Chondrocyte (in vitro differentiated cells): ENCODE measurements around the gene USP2. TPM values are rescaled to one million over a fixed set of nuclear protein-coding genes. Genes with fewer than 3 reads are reported as not detected.

Experiments used
- DNase-seq: peaks from one replicate; pipeline ENCODE4 v3.0.0; 2021; ENCODE audit warnings: mixed read lengths, low spot score
- H3K27ac Mint-ChIP-seq: one replicate; pipeline ENCODE4 v1.8.0; 2021; ENCODE audit warnings: mild to moderate bottlenecking, moderate library complexity, mixed read lengths; ENCODE audit not compliant: unreplicated experiment
- H3K27me3 Mint-ChIP-seq: 2 replicates; pipeline ENCODE4 v1.8.0; 2021; ENCODE audit warnings: low read depth, mixed read lengths
- H3K36me3 Mint-ChIP-seq: 2 replicates; pipeline ENCODE4 v1.8.0; 2021; ENCODE audit warnings: low read depth, mixed read lengths
- H3K4me1 Mint-ChIP-seq: 2 replicates; pipeline ENCODE4 v1.8.0; 2021; ENCODE audit warnings: low read depth, mild to moderate bottlenecking, mixed read lengths
- H3K4me3 Mint-ChIP-seq: one replicate; pipeline ENCODE4 v1.8.0; 2021; ENCODE audit warnings: mild to moderate bottlenecking, moderate library complexity, mixed read lengths; ENCODE audit not compliant: unreplicated experiment
- H3K9me3 Mint-ChIP-seq: 2 replicates; pipeline ENCODE4 v1.8.0; 2021; ENCODE audit warnings: low read depth, mixed read lengths
- total RNA-seq: library from RNA; stranded (reverse); gene quantifications from 3 replicates; pipeline ENCODE4 v1.2.1, GENCODE V29; 2021
- TF ChIP-seq, protein P1 (sequence below): fragments of 200-600 bp; sonication (generic); IDR thresholded peaks from 2 replicates; pipeline ENCODE4 v1.5.0; 2021; ENCODE audit warnings: antibody characterized with exemption, mild to moderate bottlenecking, moderate library complexity

Gene USP2
- total RNA-seq, 1 donor from 2014 or later, result 4.1 TPM

DNA sequence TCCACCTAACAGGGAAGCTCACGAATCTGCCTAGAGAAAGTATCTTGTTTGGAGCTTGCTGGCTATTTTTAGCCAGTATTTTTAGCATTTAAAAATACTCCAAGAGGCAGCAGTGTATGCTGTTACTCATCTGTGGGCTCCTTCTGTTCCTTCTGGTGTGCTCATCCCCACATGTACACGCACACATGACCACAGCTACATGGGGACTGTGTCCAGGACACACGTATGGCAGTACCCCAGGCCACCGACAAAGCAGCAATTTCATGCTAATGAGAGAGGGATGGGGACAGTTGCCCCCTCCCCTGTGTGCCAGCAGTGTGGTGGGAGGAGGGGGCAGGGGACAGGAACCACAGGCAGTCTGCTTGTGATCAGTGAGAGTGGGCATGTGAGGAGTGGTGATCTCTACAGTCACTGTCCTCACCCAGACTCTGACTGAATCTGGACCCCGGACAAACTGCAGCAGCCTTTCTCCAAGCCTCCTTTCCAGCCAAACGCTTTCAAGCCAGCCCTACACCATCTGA lies 16.4 kb downstream of the USP2 start:
- Mint-ChIP-seq H3K27me3 (peaks cover 4% of the 10 kb centered on the region), H3K36me3 (no peaks in the 10 kb centered on the region), H3K9me3 (no peaks in the 10 kb centered on the region), H3K4me1 (peaks cover 48% of the 10 kb centered on the region), H3K27ac (peak overlapping the region; percentile 63), H3K4me3 (peak overlapping the region; percentile 73)
- no peak for DNase-seq
- TF ChIP-seq, protein P1, sequence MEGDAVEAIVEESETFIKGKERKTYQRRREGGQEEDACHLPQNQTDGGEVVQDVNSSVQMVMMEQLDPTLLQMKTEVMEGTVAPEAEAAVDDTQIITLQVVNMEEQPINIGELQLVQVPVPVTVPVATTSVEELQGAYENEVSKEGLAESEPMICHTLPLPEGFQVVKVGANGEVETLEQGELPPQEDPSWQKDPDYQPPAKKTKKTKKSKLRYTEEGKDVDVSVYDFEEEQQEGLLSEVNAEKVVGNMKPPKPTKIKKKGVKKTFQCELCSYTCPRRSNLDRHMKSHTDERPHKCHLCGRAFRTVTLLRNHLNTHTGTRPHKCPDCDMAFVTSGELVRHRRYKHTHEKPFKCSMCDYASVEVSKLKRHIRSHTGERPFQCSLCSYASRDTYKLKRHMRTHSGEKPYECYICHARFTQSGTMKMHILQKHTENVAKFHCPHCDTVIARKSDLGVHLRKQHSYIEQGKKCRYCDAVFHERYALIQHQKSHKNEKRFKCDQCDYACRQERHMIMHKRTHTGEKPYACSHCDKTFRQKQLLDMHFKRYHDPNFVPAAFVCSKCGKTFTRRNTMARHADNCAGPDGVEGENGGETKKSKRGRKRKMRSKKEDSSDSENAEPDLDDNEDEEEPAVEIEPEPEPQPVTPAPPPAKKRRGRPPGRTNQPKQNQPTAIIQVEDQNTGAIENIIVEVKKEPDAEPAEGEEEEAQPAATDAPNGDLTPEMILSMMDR, result no peak

DNA sequence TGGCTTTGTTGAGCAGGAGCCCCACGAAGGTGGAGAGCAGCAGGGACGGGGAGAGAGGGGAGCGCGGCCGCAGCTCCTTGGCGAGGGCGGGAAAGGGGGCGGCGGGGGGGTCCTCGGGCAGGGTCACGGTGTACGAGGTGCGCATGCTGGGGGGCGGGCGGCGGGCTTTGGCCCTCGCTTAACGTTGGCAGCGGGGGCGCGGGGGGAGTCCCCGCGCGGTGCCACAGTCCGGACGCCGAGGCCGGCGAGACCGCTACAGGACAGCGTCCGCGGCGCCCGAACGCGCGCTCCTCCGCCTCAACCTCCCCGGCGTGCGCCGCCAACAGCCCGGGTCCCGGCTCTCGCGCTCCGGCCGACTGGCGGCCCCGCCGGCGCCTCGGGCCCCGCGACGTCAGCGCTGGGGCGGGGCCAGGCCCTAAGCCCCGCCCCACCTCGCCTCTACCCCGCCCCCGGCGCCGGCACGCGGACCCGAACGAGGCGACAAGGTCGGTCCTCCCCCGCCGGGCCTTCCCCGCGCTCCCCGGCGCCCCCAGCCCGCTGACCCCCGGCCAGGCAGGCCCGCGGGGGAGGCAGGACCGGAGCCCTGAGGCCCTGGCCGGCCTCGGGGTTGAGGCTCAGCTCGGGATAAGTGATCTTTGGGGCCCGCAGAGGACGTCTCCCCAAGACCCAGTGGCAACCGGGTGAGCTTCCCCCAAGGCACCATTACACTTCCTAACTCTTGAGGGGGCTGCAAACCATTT lies 17.5 kb downstream of the USP2 start:
- no peak overlapping the region for H3K27ac Mint-ChIP-seq
- H3K4me3 Mint-ChIP-seq, result peak overlapping the region; percentile 73
- H3K4me1 Mint-ChIP-seq, result peaks cover 52% of the 10 kb centered on the region
- peaks cover 1% of the 10 kb centered on the region for H3K36me3 Mint-ChIP-seq
- H3K9me3 Mint-ChIP-seq, result no peaks in the 10 kb centered on the region
- H3K27me3 Mint-ChIP-seq, result peaks cover 2% of the 10 kb centered on the region
- TF ChIP-seq, protein P1, result no peak
- DNase-seq, result peak; percentile 65

GRCh38 chr11:119363081-119363850 lies 18.2 kb downstream of the USP2 start:
- H3K9me3 Mint-ChIP-seq, result no peaks in the 10 kb centered on the region
- peak overlapping the region; percentile 12 for H3K27ac Mint-ChIP-seq
- peaks cover 4% of the 10 kb centered on the region for H3K36me3 Mint-ChIP-seq
- H3K4me3 Mint-ChIP-seq, result peak overlapping the region; percentile 55
- DNase-seq, result peak; percentile 81
- peaks cover 49% of the 10 kb centered on the region for H3K4me1 Mint-ChIP-seq
- TF ChIP-seq, protein P1, result no peak
- peaks cover 2% of the 10 kb centered on the region for H3K27me3 Mint-ChIP-seq

DNA sequence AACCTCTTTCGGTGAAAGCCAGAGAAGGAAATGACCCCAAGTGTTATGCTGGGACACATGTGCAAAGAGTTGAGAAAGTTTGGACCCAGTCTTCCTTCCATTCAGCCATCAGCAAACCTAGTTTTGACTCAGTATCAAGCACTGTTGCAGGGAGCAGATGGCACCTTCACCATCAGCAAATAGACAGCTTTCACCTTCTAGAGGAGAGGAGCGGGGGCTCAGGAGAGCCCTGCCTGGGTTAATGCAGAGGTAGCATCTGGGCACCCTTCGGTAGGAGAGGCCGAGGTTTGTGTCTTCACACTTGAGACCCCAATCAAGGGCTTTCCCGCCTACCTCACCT lies 18.8 kb downstream of the USP2 start:
- Mint-ChIP-seq H3K27ac (no peak overlapping the region), H3K9me3 (no peaks in the 10 kb centered on the region), H3K4me3 (peak overlapping the region; percentile 51), H3K4me1 (peaks cover 46% of the 10 kb centered on the region), H3K36me3 (peaks cover 6% of the 10 kb centered on the region), H3K27me3 (peaks cover 2% of the 10 kb centered on the region)
- DNase-seq, result no peak
- TF ChIP-seq, protein P1, result no peak

GRCh38 chr11:119361941-119362725 lies 19.4 kb downstream of the USP2 start:
- H3K4me1 Mint-ChIP-seq, result peaks cover 46% of the 10 kb centered on the region
- peaks cover 2% of the 10 kb centered on the region for H3K27me3 Mint-ChIP-seq
- no peaks in the 10 kb centered on the region for H3K9me3 Mint-ChIP-seq
- no peak for DNase-seq
- peaks cover 8% of the 10 kb centered on the region for H3K36me3 Mint-ChIP-seq
- peak overlapping the region; percentile 51 for H3K4me3 Mint-ChIP-seq
- peak overlapping the region; percentile 84 for H3K27ac Mint-ChIP-seq
- TF ChIP-seq, protein P1, result no peak
